ENCODE results near the gene NAT8L. TPM values are rescaled to one million over a fixed set of nuclear protein-coding genes. Genes with fewer than 3 reads are reported as not detected.

Gene NAT8L
- total and polyA plus RNA-seq, 2 of the 13 experiments (the other 11 are each of a cell fraction or from before 2014, with no cell fraction given) = 2.2 to 3.3 TPM

DNA sequence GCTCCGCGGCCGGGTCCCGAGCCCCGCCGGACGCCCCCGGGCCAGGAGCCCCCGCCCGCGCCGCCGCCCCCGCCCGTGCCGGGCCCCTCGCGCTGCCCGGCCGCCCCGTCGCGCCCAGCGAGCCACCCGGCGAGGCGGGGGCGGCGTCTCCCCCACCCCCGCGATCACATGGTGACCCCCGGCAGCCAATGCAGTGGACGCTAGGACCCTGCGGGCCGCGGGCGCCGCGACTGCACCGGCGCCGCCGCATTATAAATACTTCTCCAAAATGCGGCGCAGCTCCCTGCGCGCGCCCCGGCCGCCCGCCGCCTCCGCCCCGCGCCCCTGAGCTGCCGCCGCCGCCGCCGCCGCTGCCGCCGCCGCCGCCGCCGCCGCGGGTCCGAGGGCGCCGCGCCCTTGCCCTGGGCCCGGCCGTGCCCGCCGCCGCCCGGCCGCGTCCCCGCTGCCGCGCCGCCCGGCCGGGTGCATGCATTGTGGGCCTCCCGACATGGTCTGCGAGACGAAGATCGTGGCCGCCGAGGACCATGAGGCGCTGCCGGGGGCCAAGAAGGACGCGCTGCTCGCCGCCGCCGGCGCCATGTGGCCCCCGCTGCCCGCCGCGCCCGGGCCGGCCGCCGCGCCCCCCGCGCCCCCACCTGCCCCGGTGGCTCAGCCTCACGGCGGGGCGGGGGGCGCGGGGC lies at the start of gene NAT8L (continued):
- TF ChIP-seq ZBTB40 (IDR thresholded peaks at IDR 0.05) = no peak
- no peak for TF ChIP-seq ZBTB40 (CRISPR knock-in tag; IDR thresholded peaks at IDR 0.05)
- no peak for TF ChIP-seq SRF (IDR thresholded peaks at IDR 0.05; ENCODE audit: low read depth, low read length)
- 0 out of 2 replicates have a peak, but pooled peaks have one; percentile 15 for TF ChIP-seq TFAP4 (IDR thresholded peaks at IDR 0.05; ENCODE audit: borderline replicate concordance, low read depth)
- peak; percentile 30; the same call in 1 of the 2 replicates for TF ChIP-seq MYC (CRISPR knock-in tag; IDR thresholded peaks at IDR 0.05; ENCODE audit: borderline replicate concordance)
- TF ChIP-seq, protein P1, sequence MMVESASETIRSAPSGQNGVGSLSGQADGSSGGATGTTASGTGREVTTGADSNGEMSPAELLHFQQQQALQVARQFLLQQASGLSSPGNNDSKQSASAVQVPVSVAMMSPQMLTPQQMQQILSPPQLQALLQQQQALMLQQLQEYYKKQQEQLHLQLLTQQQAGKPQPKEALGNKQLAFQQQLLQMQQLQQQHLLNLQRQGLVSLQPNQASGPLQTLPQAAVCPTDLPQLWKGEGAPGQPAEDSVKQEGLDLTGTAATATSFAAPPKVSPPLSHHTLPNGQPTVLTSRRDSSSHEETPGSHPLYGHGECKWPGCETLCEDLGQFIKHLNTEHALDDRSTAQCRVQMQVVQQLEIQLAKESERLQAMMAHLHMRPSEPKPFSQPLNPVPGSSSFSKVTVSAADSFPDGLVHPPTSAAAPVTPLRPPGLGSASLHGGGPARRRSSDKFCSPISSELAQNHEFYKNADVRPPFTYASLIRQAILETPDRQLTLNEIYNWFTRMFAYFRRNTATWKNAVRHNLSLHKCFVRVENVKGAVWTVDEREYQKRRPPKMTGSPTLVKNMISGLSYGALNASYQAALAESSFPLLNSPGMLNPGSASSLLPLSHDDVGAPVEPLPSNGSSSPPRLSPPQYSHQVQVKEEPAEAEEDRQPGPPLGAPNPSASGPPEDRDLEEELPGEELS (CRISPR knock-in tag; IDR thresholded peaks at IDR 0.05) = no peak
- TF ChIP-seq ZFP36 (IDR thresholded peaks at IDR 0.05; ENCODE audit: borderline replicate concordance, low read depth, low read length, partially characterized antibody) = no peak
- TF ChIP-seq PATZ1 (CRISPR knock-in tag; IDR thresholded peaks at IDR 0.05) = peak; percentile 69; the same call in 1 of the 2 replicates
- no peak for TF ChIP-seq FLYWCH1 (CRISPR knock-in tag; IDR thresholded peaks at IDR 0.05)
- TF ChIP-seq, protein P2, sequence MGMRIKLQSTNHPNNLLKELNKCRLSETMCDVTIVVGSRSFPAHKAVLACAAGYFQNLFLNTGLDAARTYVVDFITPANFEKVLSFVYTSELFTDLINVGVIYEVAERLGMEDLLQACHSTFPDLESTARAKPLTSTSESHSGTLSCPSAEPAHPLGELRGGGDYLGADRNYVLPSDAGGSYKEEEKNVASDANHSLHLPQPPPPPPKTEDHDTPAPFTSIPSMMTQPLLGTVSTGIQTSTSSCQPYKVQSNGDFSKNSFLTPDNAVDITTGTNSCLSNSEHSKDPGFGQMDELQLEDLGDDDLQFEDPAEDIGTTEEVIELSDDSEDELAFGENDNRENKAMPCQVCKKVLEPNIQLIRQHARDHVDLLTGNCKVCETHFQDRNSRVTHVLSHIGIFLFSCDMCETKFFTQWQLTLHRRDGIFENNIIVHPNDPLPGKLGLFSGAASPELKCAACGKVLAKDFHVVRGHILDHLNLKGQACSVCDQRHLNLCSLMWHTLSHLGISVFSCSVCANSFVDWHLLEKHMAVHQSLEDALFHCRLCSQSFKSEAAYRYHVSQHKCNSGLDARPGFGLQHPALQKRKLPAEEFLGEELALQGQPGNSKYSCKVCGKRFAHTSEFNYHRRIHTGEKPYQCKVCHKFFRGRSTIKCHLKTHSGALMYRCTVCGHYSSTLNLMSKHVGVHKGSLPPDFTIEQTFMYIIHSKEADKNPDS (CRISPR knock-in tag; IDR thresholded peaks at IDR 0.05) = no peak
- no peak for TF ChIP-seq GABPA (IDR thresholded peaks at IDR 0.05; ENCODE audit: low read depth, low read length)
- no peak for TF ChIP-seq GABPA (CRISPR knock-in tag; IDR thresholded peaks at IDR 0.05; ENCODE audit: low read depth)
